Measurements from ENCODE around the gene ATPAF1. TPM values are rescaled to one million over a fixed set of nuclear protein-coding genes. Genes with fewer than 3 reads are reported as not detected.

Gene ATPAF1
- polyA plus RNA-seq, 1 experiment: 85.6 TPM

DNA sequence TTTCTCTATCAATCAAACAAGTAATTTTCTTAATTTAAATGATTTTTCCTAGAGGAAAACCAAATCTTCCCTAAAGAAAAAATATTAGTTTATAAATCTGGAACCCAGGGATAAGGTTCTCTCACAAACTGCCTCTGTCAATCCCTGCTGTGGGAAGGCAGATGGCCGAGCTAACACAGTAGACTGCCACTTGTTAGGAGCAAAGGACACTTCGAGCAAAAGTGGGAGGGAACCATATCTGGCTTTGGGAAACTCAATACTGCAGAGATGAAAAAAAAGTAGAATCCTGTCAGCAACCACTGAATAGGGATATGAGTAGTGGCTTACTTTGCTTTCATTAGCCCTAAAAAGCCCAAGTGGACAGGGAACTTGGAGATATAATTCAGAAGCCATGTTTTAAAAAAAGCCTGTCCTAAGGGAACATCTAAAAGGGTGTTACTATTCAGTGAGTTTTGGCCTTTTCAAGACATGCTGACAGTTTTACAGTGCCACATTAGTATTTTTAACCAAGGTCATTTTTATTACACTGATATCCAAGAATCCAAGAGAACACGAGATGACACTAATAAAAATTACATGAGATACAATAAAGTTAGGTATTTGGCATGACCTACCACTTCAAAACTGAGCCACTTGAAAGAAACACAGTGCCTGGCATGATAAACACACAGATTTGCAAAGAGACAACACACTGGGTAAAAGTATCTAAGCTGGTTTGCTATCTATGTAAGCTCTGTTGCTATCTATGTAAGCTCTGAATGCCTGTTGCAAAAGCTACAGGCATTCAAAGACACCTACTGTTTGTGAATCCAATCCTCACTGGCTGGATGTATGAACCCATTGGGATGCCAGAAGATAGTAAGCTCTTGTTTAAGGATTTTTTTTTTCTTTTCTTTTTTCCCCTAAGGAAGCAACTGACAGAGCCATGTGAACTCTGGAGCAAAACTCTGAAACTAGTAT is 24.9 kb upstream of the ATPAF1 start:
- TF ChIP-seq, protein P1, sequence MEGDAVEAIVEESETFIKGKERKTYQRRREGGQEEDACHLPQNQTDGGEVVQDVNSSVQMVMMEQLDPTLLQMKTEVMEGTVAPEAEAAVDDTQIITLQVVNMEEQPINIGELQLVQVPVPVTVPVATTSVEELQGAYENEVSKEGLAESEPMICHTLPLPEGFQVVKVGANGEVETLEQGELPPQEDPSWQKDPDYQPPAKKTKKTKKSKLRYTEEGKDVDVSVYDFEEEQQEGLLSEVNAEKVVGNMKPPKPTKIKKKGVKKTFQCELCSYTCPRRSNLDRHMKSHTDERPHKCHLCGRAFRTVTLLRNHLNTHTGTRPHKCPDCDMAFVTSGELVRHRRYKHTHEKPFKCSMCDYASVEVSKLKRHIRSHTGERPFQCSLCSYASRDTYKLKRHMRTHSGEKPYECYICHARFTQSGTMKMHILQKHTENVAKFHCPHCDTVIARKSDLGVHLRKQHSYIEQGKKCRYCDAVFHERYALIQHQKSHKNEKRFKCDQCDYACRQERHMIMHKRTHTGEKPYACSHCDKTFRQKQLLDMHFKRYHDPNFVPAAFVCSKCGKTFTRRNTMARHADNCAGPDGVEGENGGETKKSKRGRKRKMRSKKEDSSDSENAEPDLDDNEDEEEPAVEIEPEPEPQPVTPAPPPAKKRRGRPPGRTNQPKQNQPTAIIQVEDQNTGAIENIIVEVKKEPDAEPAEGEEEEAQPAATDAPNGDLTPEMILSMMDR (IDR thresholded peaks at IDR 0.05; ENCODE audit: low read depth, low read length): no peak
- Histone ChIP-seq H3K9me3 (ENCODE audit: control insufficient read depth, insufficient read depth, low read length) (no peaks in the 10 kb centered on the region), H3K27me3 (ENCODE audit: control insufficient read depth, insufficient read depth, low read length) (no peaks in the 10 kb centered on the region), H3K4me3 (ENCODE audit: low read depth, low read length) (no peak overlapping the region), H3K27ac (ENCODE audit: low read depth, low read length) (no peak overlapping the region)
- CTCF ChIA-PET: interaction anchor here (0.5 kb wide), 1 partner anchor 89 kb away, joined by 3 read pairs; no protein-coding TSS in a partner anchor
- POLR2A ChIA-PET: no interaction called here
- DNase-seq (ENCODE audit: low read depth, low spot score): no peak

DNA sequence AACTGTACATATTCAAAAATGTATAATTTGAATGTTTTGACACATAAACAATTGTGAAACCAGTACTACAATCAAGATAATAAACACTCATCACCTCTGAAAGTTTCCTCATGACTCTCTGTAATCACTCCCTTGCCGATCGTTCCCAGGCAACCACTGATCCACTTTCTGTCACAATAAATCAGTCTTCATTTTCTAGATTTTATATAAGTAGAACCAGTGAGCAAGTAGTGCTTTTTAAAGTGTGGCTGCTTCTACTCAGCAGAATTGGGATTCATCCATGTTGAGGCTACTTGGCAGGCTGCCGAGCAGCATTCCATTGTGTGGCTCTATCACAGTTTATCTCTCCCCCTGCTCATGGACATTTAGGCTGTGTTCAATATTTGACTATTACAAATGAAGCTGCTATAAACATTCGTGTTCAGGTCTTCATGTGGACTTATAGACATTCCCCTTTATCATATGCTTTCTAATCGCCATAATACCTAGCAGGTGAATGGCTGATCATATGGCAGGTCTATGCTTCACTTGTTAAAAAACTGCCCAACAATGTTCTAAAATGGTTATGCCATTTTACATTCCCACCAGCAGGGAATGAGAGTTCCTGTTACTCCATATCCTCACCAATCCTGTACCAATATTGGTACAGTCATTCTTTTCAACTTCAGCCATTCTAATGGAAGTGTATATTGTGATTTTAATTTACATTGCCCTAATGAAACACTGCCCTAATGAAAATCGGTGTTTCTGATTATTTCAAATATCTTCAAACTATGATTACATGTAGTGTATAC is 24.0 kb upstream of the ATPAF1 start:
- CTCF ChIA-PET: interaction anchor here (1.0 kb wide), 1 partner anchor 12 kb away, joined by 3 read pairs; no protein-coding TSS in a partner anchor
- no peak overlapping the region for H3K27ac ChIP-seq (ENCODE audit: low read depth, low read length)
- POLR2A ChIA-PET: no interaction called here
- no peak for DNase-seq (ENCODE audit: low read depth, low spot score)
- H3K27me3 ChIP-seq (ENCODE audit: control insufficient read depth, insufficient read depth, low read length): no peaks in the 10 kb centered on the region
- no peak overlapping the region for H3K4me3 ChIP-seq (ENCODE audit: low read depth, low read length)
- H3K9me3 ChIP-seq (ENCODE audit: control insufficient read depth, insufficient read depth, low read length): no peaks in the 10 kb centered on the region
- TF ChIP-seq, protein P1 (IDR thresholded peaks at IDR 0.05; ENCODE audit: low read depth, low read length): peak; percentile 44

GRCh38 chr1:46690931-46691421 is 22.8 kb upstream of the ATPAF1 start:
- POLR2A ChIA-PET: no interaction called here
- CTCF ChIA-PET: interaction anchor here (1.0 kb wide), 1 partner anchor 14 kb away, joined by 3 read pairs; no protein-coding TSS in a partner anchor

GRCh38 chr1:46689897-46690296 is 21.7 kb upstream of the ATPAF1 start:
- Histone ChIP-seq H3K9me3 (ENCODE audit: control insufficient read depth, insufficient read depth, low read length) (no peaks in the 10 kb centered on the region), H3K4me3 (ENCODE audit: low read depth, low read length) (no peak overlapping the region), H3K27me3 (ENCODE audit: control insufficient read depth, insufficient read depth, low read length) (no peaks in the 10 kb centered on the region), H3K27ac (ENCODE audit: low read depth, low read length) (no peak overlapping the region)
- CTCF ChIA-PET: no interaction called here
- TF ChIP-seq, protein P1 (IDR thresholded peaks at IDR 0.05; ENCODE audit: low read depth, low read length): no peak
- DNase-seq (ENCODE audit: low read depth, low spot score): no peak
- POLR2A ChIA-PET: no interaction called here

More at GRCh38 chr1:46690931-46691421, 22.8 kb upstream of the ATPAF1 start:
- no peaks in the 10 kb centered on the region for H3K9me3 ChIP-seq (ENCODE audit: control insufficient read depth, insufficient read depth, low read length)
- H3K4me3 ChIP-seq (ENCODE audit: low read depth, low read length): no peak overlapping the region
- no peak for DNase-seq (ENCODE audit: low read depth, low spot score)
- TF ChIP-seq, protein P1 (IDR thresholded peaks at IDR 0.05; ENCODE audit: low read depth, low read length): no peak
- H3K27me3 ChIP-seq (ENCODE audit: control insufficient read depth, insufficient read depth, low read length): no peaks in the 10 kb centered on the region
- no peak overlapping the region for H3K27ac ChIP-seq (ENCODE audit: low read depth, low read length)

Measured in AG04450 (cell line).